Endothelial cell of umbilical vein (primary cell): ENCODE results near the gene FER. TPM values are rescaled to one million over a fixed set of nuclear protein-coding genes. Genes with fewer than 3 reads are reported as not detected.

Experiments
- BruUV-seq: library from RNA; stranded (reverse); fragments of 400-500 nt; replicated peaks from 2 replicates; lab custom pipeline; 2021; lab: Mats Ljungman, UMichigan
- CTCF ChIA-PET: fragments of 300-600, 350-600 bp; sonication (Branson Sonifier 250); formaldehyde crosslinking; loops from one replicate; lab custom pipeline; 2021; ENCODE audit warnings: antibody characterized with exemption, inconsistent platforms; lab: Charles Lee
- POLR2A ChIA-PET: fragments of 300-600, 350-600 bp; sonication (Branson Sonifier 250); formaldehyde crosslinking; loops from one replicate; lab custom pipeline; 2021; ENCODE audit warnings: antibody characterized with exemption, inconsistent platforms; lab: Charles Lee
- DNase-seq: peaks from one replicate; pipeline ENCODE4 v3.0.0-alpha.2; 2011; ENCODE audit warnings: low read depth, low spot score
- FAIRE-seq: peaks from 2 replicates; lab custom pipeline; 2011; peaks lifted over from hg19 to GRCh38; lab: Jason Lieb, UNC
- H2AFZ ChIP-seq: 2 replicates; pipeline ENCODE4 v1.6.0; 2012; ENCODE audit warnings: low read depth, low read length, control low read depth, inconsistent platforms
- H3K27ac ChIP-seq: 2 replicates; pipeline ENCODE4 v1.5.1; 2011; ENCODE audit warnings: low read depth, mild to moderate bottlenecking, control low read depth, low read length, moderate library complexity; ENCODE audit not compliant: insufficient read depth
- H3K27me3 ChIP-seq, 2 experiments: 2 replicates each; pipeline versions ENCODE4 v1.6.0 to v1.6.1; 2011; ENCODE audit warnings: low read length in 2 of 2, mixed read lengths in 1 of 2; ENCODE audit not compliant: control insufficient read depth in 2 of 2, insufficient read depth in 2 of 2
- H3K36me3 ChIP-seq, 2 experiments: 2 replicates in 1 of 2; 3 replicates in 1 of 2; pipeline ENCODE4 v1.5.1; 2011; ENCODE audit warnings: low read length in 2 of 2, mild to moderate bottlenecking in 1 of 2, moderate library complexity in 1 of 2; ENCODE audit not compliant: control insufficient read depth in 2 of 2, insufficient read depth in 2 of 2; ENCODE audit errors: extremely low read depth in 1 of 2
- H3K4me1 ChIP-seq: 3 replicates; pipeline ENCODE4 v1.5.1; 2011; ENCODE audit warnings: mild to moderate bottlenecking, low read length; ENCODE audit not compliant: control insufficient read depth, insufficient read depth; ENCODE audit errors: extremely low read depth
- H3K4me2 ChIP-seq: 2 replicates; pipeline ENCODE4 v1.6.1; 2011; ENCODE audit warnings: low read length, control low read depth, mixed read lengths; ENCODE audit not compliant: insufficient read depth
- H3K4me3 ChIP-seq, 3 experiments: fragments of 200-600 bp in 1 of 3; sonication (generic), shearing (Covaris generic) in 1 of 3; replicated peaks in 1 of 3; 2 replicates each; pipeline ENCODE4 v1.5.1; 2011 to 2016; ENCODE audit warnings: control low read depth in 3 of 3, low read length in 3 of 3, mild to moderate bottlenecking in 2 of 3, inconsistent platforms in 1 of 3, low read depth in 1 of 3, moderate library complexity in 1 of 3; ENCODE audit not compliant: insufficient read depth in 1 of 3
- H3K79me2 ChIP-seq: 2 replicates; pipeline ENCODE4 v1.6.0; 2012; ENCODE audit warnings: low read length, inconsistent platforms; ENCODE audit not compliant: control insufficient read depth, insufficient read depth
- H3K9ac ChIP-seq: replicated peaks from 2 replicates; pipeline ENCODE3; 2011; ENCODE audit warnings: low read length, control low read depth; ENCODE audit not compliant: insufficient read depth; ENCODE audit errors: extremely low read depth
- H3K9me1 ChIP-seq: replicated peaks from 3 replicates; pipeline ENCODE4 v1.6.0; 2011; ENCODE audit warnings: mild to moderate bottlenecking, low read length; ENCODE audit not compliant: control insufficient read depth, insufficient read depth; ENCODE audit errors: extremely low read depth
- H3K9me3 ChIP-seq: replicated peaks from 2 replicates; pipeline ENCODE4 v1.5.1; 2012; ENCODE audit warnings: low read length, inconsistent platforms; ENCODE audit not compliant: control insufficient read depth, insufficient read depth
- H4K20me1 ChIP-seq: replicated peaks from 2 replicates; pipeline ENCODE3; 2011; ENCODE audit warnings: mild to moderate bottlenecking, low read length; ENCODE audit not compliant: control insufficient read depth, insufficient read depth; ENCODE audit errors: extremely low read depth
- CTCF ChIP-seq, 2 donors: IDR thresholded peaks; 1 replicate in 1 of 2; 2 replicates in 1 of 2; pipeline ENCODE4 v1.5.1; 2011; ENCODE audit warnings: low read length in 2 of 2, mild to moderate bottlenecking in 2 of 2, moderate library complexity in 2 of 2, control low read depth in 1 of 2, inconsistent platforms in 1 of 2, low read depth in 1 of 2; ENCODE audit not compliant: insufficient read depth in 1 of 2; ENCODE audit errors: extremely low read depth in 1 of 2
- EZH2 ChIP-seq: IDR thresholded peaks from 2 replicates; pipeline ENCODE4 v1.6.1; 2012; ENCODE audit warnings: borderline replicate concordance, low read depth, mild to moderate bottlenecking, moderate library complexity, low read length, inconsistent platforms; ENCODE audit not compliant: severe bottlenecking
- FOS ChIP-seq: IDR thresholded peaks from 2 replicates; pipeline ENCODE4 v1.6.1; 2011; ENCODE audit warnings: mild to moderate bottlenecking, low read length, moderate library complexity, borderline replicate concordance; ENCODE audit not compliant: insufficient read depth
- GATA2 ChIP-seq: IDR thresholded peaks from 2 replicates; pipeline ENCODE4 v1.7.0; 2011; ENCODE audit warnings: low read depth, mild to moderate bottlenecking, moderate library complexity, mixed read lengths, low read length; ENCODE audit not compliant: insufficient read length, insufficient read depth
- JUN ChIP-seq: IDR thresholded peaks from 2 replicates; pipeline ENCODE4 v1.6.1; 2011; ENCODE audit warnings: borderline replicate concordance, low read depth; ENCODE audit not compliant: insufficient read length, insufficient read depth
- MAX ChIP-seq: IDR thresholded peaks from 2 replicates; pipeline ENCODE4 v1.6.1; 2011; ENCODE audit not compliant: insufficient read depth, insufficient read length
- MYC ChIP-seq: IDR thresholded peaks from one replicate; pipeline ENCODE4 v1.6.1; 2011; ENCODE audit warnings: mild to moderate bottlenecking, low read depth, low read length
- POLR2A ChIP-seq: IDR thresholded peaks from 2 replicates; pipeline ENCODE4 v1.6.1; 2012; ENCODE audit warnings: low read depth, mild to moderate bottlenecking, control low read depth, low read length
- POLR2AphosphoS5 ChIP-seq: IDR thresholded peaks from 2 replicates; pipeline ENCODE4 v1.6.1; 2012; ENCODE audit warnings: low read depth, mild to moderate bottlenecking, control low read depth, low read length, moderate library complexity; ENCODE audit not compliant: insufficient read depth
- dilution Hi-C: fragments of 300-500 bp; cut with MboI; formaldehyde crosslinking; loops from one replicate; pipeline ENCODE4 v1.15.0; 2019; ENCODE audit warnings: low sequenced_read_pairs; ENCODE audit not compliant: extremely low pct_ligation_motif_present
- intact Hi-C: fragments of 100-400 bp; cut with micrococcal nuclease; formaldehyde crosslinking; loops from one replicate; pipeline ENCODE4 v1.10.0; 2022
- polyA plus RNA-seq, 4 experiments: library from polyadenylated mRNA; depleted of rRNA in 3 of 4; stranded (reverse) in 3 of 4; unstranded in 1 of 4; fragments of >200 nt; gene quantifications; 2 replicates each; pipeline versions ENCODE4 v1.2.1 to v1.2.3, GENCODE V29; 2011 to 2012; ENCODE audit warnings: missing spikeins in 1 of 4
- total RNA-seq: library from RNA; stranded (reverse); gene quantifications from 2 replicates; pipeline ENCODE4 v1.2.3, GENCODE V29; 2021

The FER gene
- total and polyA plus RNA-seq, 2 donors (not counting 3 experiments of a cell fraction or from before 2014, with no cell fraction given) = 2.3 to 27.5 TPM

GRCh38 chr5:108937221-108937620 is 189.5 kb downstream of the FER start:
- CTCF ChIA-PET = no interaction called here
- Histone ChIP-seq H4K20me1 (no peaks in the 10 kb centered on the region), H3K27ac (no peak overlapping the region), H3K9ac (no peak overlapping the region), H3K79me2 (no peaks in the 10 kb centered on the region), H3K9me1 (no peaks in the 10 kb centered on the region), H3K4me3 (no peak overlapping the region), H3K9me3 (no peaks in the 10 kb centered on the region), H3K4me2 (no peak overlapping the region), H3K4me1 (no peaks in the 10 kb centered on the region), H2AFZ (no peak overlapping the region), H3K36me3 (no peaks in the 10 kb centered on the region), H3K27me3 (no peaks in the 10 kb centered on the region)
- dilution Hi-C loops (no loop called here), intact Hi-C loops (no loop called here)
- no TSS peak for BruUV-seq
- TF ChIP-seq POLR2AphosphoS5 (no peak), CTCF (IDR thresholded peaks at IDR 0.05; ENCODE audit: extremely low read depth in 1 of 2, insufficient read depth in 1 of 2, low read depth in 1 of 2, low read length in 2 of 2) (no peak), EZH2 (no peak), POLR2A (no peak), FOS (no peak), JUN (no peak), GATA2 (no peak), MAX (no peak), MYC (no peak)
- DNase-seq (no peak), FAIRE-seq (no peak)
- POLR2A ChIA-PET = no interaction called here
